GM12878 (cell line): Measurements from ENCODE around the gene KDM4F. TPM values are rescaled to one million over a fixed set of nuclear protein-coding genes. Genes with fewer than 3 reads are reported as not detected.

Experiments used
- ATAC-seq: fragments of 200-7000 bp; cut with Tn5 transposase; 3 replicates; pipeline ENCODE4 v1.9.1; 2020; ENCODE audit warnings: mild to moderate bottlenecking, moderate library complexity
- BruUV-seq: library from RNA; stranded (reverse); fragments of 400-500 nt; replicated peaks from 2 replicates; lab custom pipeline; 2021; lab: Mats Ljungman, UMichigan
- CTCF ChIA-PET: fragments of 300-600 bp; sonication (Branson Sonifier 250); formaldehyde crosslinking; extraction: SDS; loops from one replicate; lab custom pipeline; 2021; ENCODE audit warnings: inconsistent platforms; lab: Yijun Ruan, JAX
- POLR2A ChIA-PET: fragments of 350-600 bp; formaldehyde crosslinking; extraction: SDS; loops from one replicate; lab custom pipeline; 2021; ENCODE audit warnings: inconsistent platforms; lab: Charles Lee
- RAD21 ChIA-PET: fragments of 300-600 bp; sonication (Branson Sonifier 250); formaldehyde crosslinking; loops from one replicate; lab custom pipeline; 2023; ENCODE audit warnings: antibody characterized with exemption; ENCODE audit not compliant: unreplicated experiment; lab: Charles Lee
- SMC1A ChIA-PET: fragments of 300-600 bp; sonication (Branson Sonifier 250); formaldehyde crosslinking; loops from one replicate; lab custom pipeline; 2023; ENCODE audit not compliant: unreplicated experiment, uncharacterized antibody; lab: Charles Lee
- DNase-seq: peaks from one replicate; pipeline ENCODE4 v3.0.0-alpha.2; 2011; ENCODE audit warnings: low read depth, low spot score
- FAIRE-seq: peaks from 3 replicates; lab custom pipeline; 2011; peaks lifted over from hg19 to GRCh38; lab: Jason Lieb, UNC
- H2AFZ ChIP-seq: 2 replicates; pipeline ENCODE4 v1.6.0; 2011; ENCODE audit warnings: low read depth, low read length, control low read depth; ENCODE audit not compliant: control insufficient read depth
- H3K27ac ChIP-seq: 2 replicates; pipeline ENCODE4 v1.5.1; 2011; ENCODE audit warnings: control low read depth; ENCODE audit not compliant: control insufficient read depth, insufficient read depth
- H3K27me3 ChIP-seq, 2 experiments: replicated peaks in 1 of 2; 2 replicates each; pipeline versions ENCODE4 v1.6.0 to v1.6.1; 2011; ENCODE audit warnings: low read length in 1 of 2; ENCODE audit not compliant: control insufficient read depth in 2 of 2, insufficient read depth in 2 of 2
- H3K36me3 ChIP-seq, 2 experiments: 2 replicates each; pipeline ENCODE4 v1.5.1; 2011; ENCODE audit warnings: low read length in 1 of 2; ENCODE audit not compliant: control insufficient read depth in 2 of 2, insufficient read depth in 2 of 2
- H3K4me1 ChIP-seq: 2 replicates; pipeline ENCODE4 v1.6.1; 2011; ENCODE audit warnings: mild to moderate bottlenecking, low read length, moderate library complexity, mixed read lengths; ENCODE audit not compliant: control insufficient read depth, insufficient read depth
- H3K4me2 ChIP-seq: 2 replicates; pipeline ENCODE4 v1.6.0; 2011; ENCODE audit warnings: control low read depth; ENCODE audit not compliant: control insufficient read depth, insufficient read depth
- H3K4me3 ChIP-seq: fragments of 200-600 bp; sonication (generic); 2 replicates; pipeline ENCODE4 v1.5.1; 2016
- H3K79me2 ChIP-seq: 2 replicates; pipeline ENCODE4 v1.6.0; 2011; ENCODE audit warnings: low read length; ENCODE audit not compliant: control insufficient read depth, insufficient read depth
- H3K9ac ChIP-seq: 2 replicates; pipeline ENCODE4 v1.8.0; 2011; ENCODE audit warnings: low read length, control low read depth, mixed read lengths; ENCODE audit not compliant: control insufficient read depth, insufficient read depth
- H3K9me3 ChIP-seq: replicated peaks from 3 replicates; pipeline ENCODE4 v1.5.1; 2011; ENCODE audit warnings: mild to moderate bottlenecking, low read length; ENCODE audit not compliant: control insufficient read depth, insufficient read depth
- H4K20me1 ChIP-seq: 2 replicates; pipeline ENCODE4 v1.6.0; 2011; ENCODE audit not compliant: control insufficient read depth, insufficient read depth
- BMI1 ChIP-seq: fragments of 450-650 bp; IDR thresholded peaks from 2 replicates; pipeline ENCODE4 v1.6.1; 2016; ENCODE audit warnings: mild to moderate bottlenecking, moderate library complexity, borderline replicate concordance
- FOXK2 ChIP-seq: fragments of 450-650 bp; IDR thresholded peaks from 2 replicates; pipeline ENCODE4 v1.6.1; 2017; ENCODE audit warnings: mild to moderate bottlenecking, moderate library complexity
- KDM1A ChIP-seq: fragments of 200-600 bp; sonication (generic); IDR thresholded peaks from 2 replicates; pipeline ENCODE4 v1.6.1; 2016; ENCODE audit warnings: borderline replicate concordance
- NFYB ChIP-seq: IDR thresholded peaks from 2 replicates; pipeline ENCODE4 v1.6.1; 2011; ENCODE audit warnings: low read depth, mild to moderate bottlenecking, low read length, improper control_type of control experiment, moderate library complexity; ENCODE audit not compliant: insufficient read depth
- POLR2AphosphoS2 ChIP-seq: IDR thresholded peaks from 2 replicates; pipeline ENCODE4 v1.6.1; 2011; ENCODE audit warnings: low read depth, mild to moderate bottlenecking, low read length, improper control_type of control experiment, moderate library complexity
- WGBS: methylation state at CpG from one replicate; pipeline ENCODE4 v1.1.6; 2016; ENCODE audit warnings: low lambda C conversion rate; ENCODE audit not compliant: insufficient replicate concordance, insufficient coverage; ENCODE audit errors: missing lambda C conversion rate; 5-methylcytosine and 5-hydroxymethylcytosine counted together
- in situ Hi-C: fragments of 300-500 bp; cut with MboI; formaldehyde crosslinking; loops from 9 replicates; pipeline ENCODE4 v1.14.3; 2018; ENCODE audit warnings: mixed read lengths
- intact Hi-C: fragments of 100-400 bp; cut with micrococcal nuclease; formaldehyde crosslinking; loops from one replicate; pipeline ENCODE4 v1.14.2; 2022; ENCODE audit not compliant: unreplicated experiment
- polyA plus RNA-seq, 11 experiments: library from polyadenylated mRNA; depleted of rRNA in 4 of 11; unstranded in 6 of 11; stranded (reverse) in 5 of 11; fragments of >200 nt; fragmentation: Nextera tagmentation in 4 of 11; fragmentation: Illumina TruSeq in 1 of 11; extraction: Ambion mirVana in 4 of 11; extraction: Trizol in 1 of 11; gene quantifications; 1 replicate in 1 of 11; 2 replicates in 10 of 11; pipeline versions ENCODE4 v1.2.1 to v1.2.3, GENCODE V29; 2011 to 2016; ENCODE audit warnings: inconsistent platforms in 2 of 11, missing spikeins in 2 of 11, low read depth in 1 of 11
- total RNA-seq, 4 experiments: library from RNA; depleted of rRNA in 3 of 4; stranded (reverse); fragments of >200 nt in 3 of 4; fragmentation: Illumina TruSeq in 1 of 4; extraction: Trizol in 1 of 4; gene quantifications; 2 replicates each; pipeline versions ENCODE4 v1.2.1 to v1.2.3, GENCODE V29; 2013 to 2021
- TF ChIP-seq, protein P1 (sequence below): IDR thresholded peaks from 2 replicates; pipeline ENCODE4 v1.6.1; 2011; ENCODE audit warnings: borderline replicate concordance, low read depth, mild to moderate bottlenecking, moderate library complexity, mixed read lengths, low read length; ENCODE audit not compliant: insufficient read depth; ENCODE audit errors: extremely low read length
- TF ChIP-seq, protein P2 (sequence below): fragments of 450-650 bp; formaldehyde crosslinking; IDR thresholded peaks from 2 replicates; pipeline ENCODE4 v1.4.0; 2022; ENCODE audit warnings: mild to moderate bottlenecking, moderate library complexity
- TF ChIP-seq, protein P3 (sequence below): IDR thresholded peaks from 2 replicates; pipeline ENCODE4 v1.6.1; 2011; ENCODE audit warnings: borderline replicate concordance, low read depth, mild to moderate bottlenecking, moderate library complexity, low read length; ENCODE audit not compliant: insufficient read depth, poor library complexity, severe bottlenecking
- TF ChIP-seq, protein P4 (sequence below): IDR thresholded peaks from 2 replicates; pipeline ENCODE4 v1.6.1; 2012; ENCODE audit warnings: low read depth, low read length, improper control_type of control experiment
- TF ChIP-seq, protein P5 (sequence below): fragments of 450-650 bp; formaldehyde crosslinking; IDR thresholded peaks from 2 replicates; pipeline ENCODE4 v1.5.0; 2022; ENCODE audit warnings: mild to moderate bottlenecking, missing genetic modification characterization

Gene KDM4F
- total and polyA plus RNA-seq, 10 of the 15 experiments (the other 5 are each of a cell fraction or from before 2014, with no cell fraction given), result not detected

DNA sequence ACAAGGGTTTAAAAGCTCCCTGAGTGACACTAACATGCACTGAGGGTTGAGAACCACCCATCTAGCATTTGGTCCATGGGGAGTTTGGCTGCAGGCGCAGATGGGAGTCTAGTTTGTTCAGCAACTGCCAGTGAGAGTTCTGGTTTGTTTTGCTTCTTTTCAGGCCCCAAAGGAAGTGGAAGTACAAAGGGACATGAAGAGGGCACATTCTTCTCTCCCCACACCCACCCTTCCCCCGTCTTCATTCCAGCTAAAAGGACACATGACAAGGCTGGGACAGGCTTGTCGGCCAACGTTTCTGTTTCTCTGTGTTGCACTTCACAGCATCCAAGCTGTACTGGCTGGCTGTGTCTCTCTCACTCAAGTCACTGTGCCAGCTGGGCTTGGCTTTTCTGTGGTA lies 32.2 kb downstream of the KDM4F start (continued):
- TF ChIP-seq, protein P1, sequence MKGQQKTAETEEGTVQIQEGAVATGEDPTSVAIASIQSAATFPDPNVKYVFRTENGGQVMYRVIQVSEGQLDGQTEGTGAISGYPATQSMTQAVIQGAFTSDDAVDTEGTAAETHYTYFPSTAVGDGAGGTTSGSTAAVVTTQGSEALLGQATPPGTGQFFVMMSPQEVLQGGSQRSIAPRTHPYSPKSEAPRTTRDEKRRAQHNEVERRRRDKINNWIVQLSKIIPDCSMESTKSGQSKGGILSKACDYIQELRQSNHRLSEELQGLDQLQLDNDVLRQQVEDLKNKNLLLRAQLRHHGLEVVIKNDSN, result no peak
- TF ChIP-seq, protein P2, sequence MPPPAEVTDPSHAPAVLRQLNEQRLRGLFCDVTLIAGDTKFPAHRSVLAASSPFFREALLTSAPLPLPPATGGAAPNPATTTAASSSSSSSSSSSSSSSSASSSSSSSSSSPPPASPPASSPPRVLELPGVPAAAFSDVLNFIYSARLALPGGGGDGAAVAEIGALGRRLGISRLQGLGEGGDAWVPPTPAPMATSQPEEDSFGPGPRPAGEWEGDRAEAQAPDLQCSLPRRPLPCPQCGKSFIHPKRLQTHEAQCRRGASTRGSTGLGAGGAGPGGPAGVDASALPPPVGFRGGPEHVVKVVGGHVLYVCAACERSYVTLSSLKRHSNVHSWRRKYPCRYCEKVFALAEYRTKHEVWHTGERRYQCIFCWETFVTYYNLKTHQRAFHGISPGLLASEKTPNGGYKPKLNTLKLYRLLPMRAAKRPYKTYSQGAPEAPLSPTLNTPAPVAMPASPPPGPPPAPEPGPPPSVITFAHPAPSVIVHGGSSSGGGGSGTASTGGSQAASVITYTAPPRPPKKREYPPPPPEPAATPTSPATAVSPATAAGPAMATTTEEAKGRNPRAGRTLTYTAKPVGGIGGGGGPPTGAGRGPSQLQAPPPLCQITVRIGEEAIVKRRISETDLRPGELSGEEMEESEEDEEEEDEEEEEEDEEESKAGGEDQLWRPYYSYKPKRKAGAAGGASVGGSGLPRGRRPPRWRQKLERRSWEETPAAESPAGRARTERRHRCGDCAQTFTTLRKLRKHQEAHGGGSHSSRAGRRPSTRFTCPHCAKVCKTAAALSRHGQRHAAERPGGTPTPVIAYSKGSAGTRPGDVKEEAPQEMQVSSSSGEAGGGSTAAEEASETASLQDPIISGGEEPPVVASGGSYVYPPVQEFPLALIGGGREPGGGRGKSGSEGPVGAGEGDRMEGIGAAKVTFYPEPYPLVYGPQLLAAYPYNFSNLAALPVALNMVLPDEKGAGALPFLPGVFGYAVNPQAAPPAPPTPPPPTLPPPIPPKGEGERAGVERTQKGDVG (CRISPR knock-in tag), result no peak
- TF ChIP-seq, protein P3, sequence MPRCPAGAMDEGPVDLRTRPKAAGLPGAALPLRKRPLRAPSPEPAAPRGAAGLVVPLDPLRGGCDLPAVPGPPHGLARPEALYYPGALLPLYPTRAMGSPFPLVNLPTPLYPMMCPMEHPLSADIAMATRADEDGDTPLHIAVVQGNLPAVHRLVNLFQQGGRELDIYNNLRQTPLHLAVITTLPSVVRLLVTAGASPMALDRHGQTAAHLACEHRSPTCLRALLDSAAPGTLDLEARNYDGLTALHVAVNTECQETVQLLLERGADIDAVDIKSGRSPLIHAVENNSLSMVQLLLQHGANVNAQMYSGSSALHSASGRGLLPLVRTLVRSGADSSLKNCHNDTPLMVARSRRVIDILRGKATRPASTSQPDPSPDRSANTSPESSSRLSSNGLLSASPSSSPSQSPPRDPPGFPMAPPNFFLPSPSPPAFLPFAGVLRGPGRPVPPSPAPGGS, result no peak
- no peak for TF ChIP-seq KDM1A

DNA sequence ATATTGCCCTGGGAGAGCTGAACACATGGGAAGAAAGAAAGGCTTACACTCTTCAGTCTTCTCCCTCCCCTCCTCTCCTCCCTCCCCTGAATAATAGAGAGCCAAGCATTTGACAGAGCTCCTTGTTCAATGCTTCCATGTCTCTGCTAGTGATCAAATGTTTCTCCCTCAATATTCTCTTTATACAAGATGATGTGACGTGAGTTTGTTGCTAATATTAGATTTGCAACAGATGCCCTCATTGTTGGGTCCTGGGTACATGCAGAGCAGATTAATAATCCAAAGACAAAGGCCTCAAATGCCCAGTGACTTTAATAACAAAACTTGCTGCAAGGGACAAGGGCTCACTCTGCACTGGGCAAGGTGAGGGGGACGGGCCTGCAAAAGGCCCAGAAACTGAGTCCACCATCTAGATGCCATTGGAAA lies 33.4 kb downstream of the KDM4F start:
- ChIA-PET RAD21 (no interaction called here), POLR2A (no interaction called here), CTCF (no interaction called here), SMC1A (interaction anchor here (1.9 to 8.7 kb wide), 3 partner anchors 8 to 18 kb away, joined by 5 to 85 read pairs (median 6); partner anchors contain the start of gene SRSF8)
- in situ Hi-C loops (no loop called here), intact Hi-C loops (no loop called here)
- Histone ChIP-seq H3K4me1 (peaks cover 5% of the 10 kb centered on the region; the same call in 1 of the 2 replicates), H4K20me1 (no peaks in the 10 kb centered on the region), H3K79me2 (no peaks in the 10 kb centered on the region), H3K4me3 (no peak overlapping the region), H3K4me2 (no peak overlapping the region), H3K27me3 (no peaks in the 10 kb centered on the region), H3K9me3 (no peaks in the 10 kb centered on the region), H3K9ac (no peak overlapping the region), H2AFZ (no peak overlapping the region), H3K36me3 (no peaks in the 10 kb centered on the region), H3K27ac (no peak overlapping the region)
- FAIRE-seq, result no peak
- no peak for DNase-seq
- BruUV-seq, result no TSS peak
- 50% methylated on average over 2 of the region's 2 CpGs for WGBS
- no peak for ATAC-seq
- TF ChIP-seq POLR2AphosphoS2 (no peak), NFYB (no peak), BMI1 (no peak), FOXK2 (no peak)
- TF ChIP-seq, protein P4, sequence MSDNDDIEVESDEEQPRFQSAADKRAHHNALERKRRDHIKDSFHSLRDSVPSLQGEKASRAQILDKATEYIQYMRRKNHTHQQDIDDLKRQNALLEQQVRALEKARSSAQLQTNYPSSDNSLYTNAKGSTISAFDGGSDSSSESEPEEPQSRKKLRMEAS, result no peak
- TF ChIP-seq, protein P5, sequence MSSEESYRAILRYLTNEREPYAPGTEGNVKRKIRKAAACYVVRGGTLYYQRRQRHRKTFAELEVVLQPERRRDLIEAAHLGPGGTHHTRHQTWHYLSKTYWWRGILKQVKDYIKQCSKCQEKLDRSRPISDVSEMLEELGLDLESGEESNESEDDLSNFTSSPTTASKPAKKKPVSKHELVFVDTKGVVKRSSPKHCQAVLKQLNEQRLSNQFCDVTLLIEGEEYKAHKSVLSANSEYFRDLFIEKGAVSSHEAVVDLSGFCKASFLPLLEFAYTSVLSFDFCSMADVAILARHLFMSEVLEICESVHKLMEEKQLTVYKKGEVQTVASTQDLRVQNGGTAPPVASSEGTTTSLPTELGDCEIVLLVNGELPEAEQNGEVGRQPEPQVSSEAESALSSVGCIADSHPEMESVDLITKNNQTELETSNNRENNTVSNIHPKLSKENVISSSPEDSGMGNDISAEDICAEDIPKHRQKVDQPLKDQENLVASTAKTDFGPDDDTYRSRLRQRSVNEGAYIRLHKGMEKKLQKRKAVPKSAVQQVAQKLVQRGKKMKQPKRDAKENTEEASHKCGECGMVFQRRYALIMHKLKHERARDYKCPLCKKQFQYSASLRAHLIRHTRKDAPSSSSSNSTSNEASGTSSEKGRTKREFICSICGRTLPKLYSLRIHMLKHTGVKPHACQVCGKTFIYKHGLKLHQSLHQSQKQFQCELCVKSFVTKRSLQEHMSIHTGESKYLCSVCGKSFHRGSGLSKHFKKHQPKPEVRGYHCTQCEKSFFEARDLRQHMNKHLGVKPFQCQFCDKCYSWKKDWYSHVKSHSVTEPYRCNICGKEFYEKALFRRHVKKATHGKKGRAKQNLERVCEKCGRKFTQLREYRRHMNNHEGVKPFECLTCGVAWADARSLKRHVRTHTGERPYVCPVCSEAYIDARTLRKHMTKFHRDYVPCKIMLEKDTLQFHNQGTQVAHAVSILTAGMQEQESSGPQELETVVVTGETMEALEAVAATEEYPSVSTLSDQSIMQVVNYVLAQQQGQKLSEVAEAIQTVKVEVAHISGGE, result no peak
